EL (cell line): ENCODE data around the gene OPN3.

ENCODE experiments used
- DNase-seq: peaks from one replicate; pipeline ENCODE4 v3.0.0-alpha.2; 2016

The OPN3 gene

GRCh38 chr1:241586905-241587512 lies 53.2 kb downstream of the OPN3 start:
- no peak for DNase-seq

GRCh38 chr1:241582921-241583321 lies 57.2 kb downstream of the OPN3 start:
- DNase-seq: no peak

DNA sequence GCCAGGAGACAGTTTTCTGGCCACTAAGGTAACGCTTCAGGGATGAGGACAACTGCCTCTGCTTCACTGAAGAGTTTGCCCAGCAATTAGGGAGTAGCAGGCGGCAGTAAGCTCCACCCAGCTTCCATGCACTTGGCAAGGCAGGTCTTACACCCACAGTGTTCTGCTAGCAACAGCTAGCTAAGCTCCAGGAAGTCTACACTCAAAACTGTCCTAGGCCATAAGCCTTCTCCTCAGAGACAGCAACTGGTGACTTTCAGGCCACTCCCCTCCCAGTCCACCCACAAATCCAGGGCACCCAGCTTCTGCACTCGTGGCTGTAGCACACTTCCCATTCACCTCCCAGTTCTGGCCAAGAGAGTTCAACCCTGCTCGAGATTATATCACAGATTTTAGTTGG lies 60.7 kb downstream of the OPN3 start:
- no peak for DNase-seq

DNA sequence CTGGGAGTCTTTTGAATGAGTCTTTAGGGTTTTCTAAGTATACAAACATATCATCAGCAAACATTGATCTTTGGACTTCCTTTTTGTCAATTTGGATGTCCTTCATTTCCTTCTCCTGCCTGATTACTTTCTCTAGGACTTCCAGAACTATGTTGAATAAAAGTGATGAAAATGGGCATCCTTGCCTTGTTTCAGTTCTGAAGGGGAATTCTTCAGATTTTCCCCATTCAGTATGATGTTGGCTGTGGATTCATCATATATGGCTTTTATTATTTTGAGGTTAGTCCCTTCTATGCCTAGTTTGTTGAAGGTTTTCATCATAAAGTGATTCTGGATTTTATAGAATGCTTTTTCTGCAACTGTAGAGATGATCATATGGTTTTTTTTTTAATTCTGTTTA lies 66.0 kb downstream of the OPN3 start:
- DNase-seq: no peak

- no peak for DNase-seq
Measured at GRCh38 chr1:241569848-241570247, 70.3 kb downstream of the OPN3 start.

GRCh38 chr1:241560849-241561187 lies 79.4 kb downstream of the OPN3 start:
- DNase-seq: no peak

- DNase-seq: no peak
Measured at GRCh38 chr1:241560146-241560848, 79.9 kb downstream of the OPN3 start.

DNA sequence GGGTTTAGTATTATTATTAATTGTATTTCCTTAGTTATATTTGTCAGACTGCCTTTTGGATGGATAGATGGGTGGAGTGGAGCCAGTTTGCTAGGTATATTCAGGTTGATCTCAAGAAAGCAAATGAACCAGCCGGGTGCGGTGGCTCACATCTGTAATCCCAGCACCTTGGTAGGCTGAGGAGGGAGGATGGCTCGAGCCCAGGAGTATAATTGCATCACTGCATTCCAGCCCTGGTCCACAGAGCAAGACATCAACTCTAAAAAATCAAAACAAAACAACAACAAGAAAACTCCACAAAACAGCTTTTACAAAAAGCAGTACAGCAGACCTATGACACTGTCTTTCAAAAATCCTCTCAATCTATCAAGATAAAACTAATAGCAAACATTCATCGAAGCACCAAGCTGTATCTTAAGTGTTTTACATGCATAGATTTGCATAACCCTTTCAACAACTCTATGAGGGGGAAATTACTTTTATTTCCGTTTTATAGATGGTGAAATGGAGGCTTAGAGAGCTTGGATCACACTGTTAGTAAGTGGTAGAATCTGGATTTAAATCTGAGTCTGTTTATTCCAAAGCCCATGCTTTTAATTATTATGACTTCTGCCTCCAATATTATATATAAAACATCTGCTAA lies 82.5 kb downstream of the OPN3 start:
- no peak for DNase-seq

- DNase-seq: no peak
Measured at GRCh38 chr1:241557031-241557430, 83.1 kb downstream of the OPN3 start.

DNA sequence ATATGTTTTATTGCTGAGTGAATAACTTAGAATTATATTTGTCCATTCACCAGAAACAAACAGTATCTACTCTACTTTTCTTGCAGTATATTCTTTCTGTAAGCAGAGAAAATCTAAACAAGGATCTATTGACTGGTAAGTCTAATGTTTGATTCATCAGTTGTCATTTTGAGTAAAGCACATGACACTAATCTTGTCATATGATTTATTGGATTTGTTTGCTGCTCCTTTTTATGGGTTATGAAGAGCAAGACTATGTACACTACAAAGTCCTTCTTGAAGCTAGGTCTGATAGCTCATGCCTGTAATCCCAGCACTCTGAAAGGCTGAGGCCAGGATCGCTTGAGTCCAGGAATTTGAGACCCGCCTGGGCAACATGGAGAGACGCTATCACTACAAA lies 84.6 kb downstream of the OPN3 start:
- DNase-seq: no peak

GRCh38 chr1:241553886-241554592 lies 86.1 kb downstream of the OPN3 start:
- DNase-seq: no peak

- DNase-seq: no peak
Measured at GRCh38 chr1:241551759-241552638, 88.2 kb downstream of the OPN3 start.

- no peak for DNase-seq
Measured at GRCh38 chr1:241550318-241550717, 89.9 kb downstream of the OPN3 start.

- DNase-seq: no peak
Measured at GRCh38 chr1:241548008-241548407, 92.2 kb downstream of the OPN3 start.
